ENCODE results near the gene PRR15. TPM values are rescaled to one million over a fixed set of nuclear protein-coding genes. Genes with fewer than 3 reads are reported as not detected.

PRR15 gene
- total and polyA plus RNA-seq, 2 of the 13 experiments (the other 11 are each of a cell fraction or from before 2014, with no cell fraction given): 2.3 to 7.8 TPM

DNA sequence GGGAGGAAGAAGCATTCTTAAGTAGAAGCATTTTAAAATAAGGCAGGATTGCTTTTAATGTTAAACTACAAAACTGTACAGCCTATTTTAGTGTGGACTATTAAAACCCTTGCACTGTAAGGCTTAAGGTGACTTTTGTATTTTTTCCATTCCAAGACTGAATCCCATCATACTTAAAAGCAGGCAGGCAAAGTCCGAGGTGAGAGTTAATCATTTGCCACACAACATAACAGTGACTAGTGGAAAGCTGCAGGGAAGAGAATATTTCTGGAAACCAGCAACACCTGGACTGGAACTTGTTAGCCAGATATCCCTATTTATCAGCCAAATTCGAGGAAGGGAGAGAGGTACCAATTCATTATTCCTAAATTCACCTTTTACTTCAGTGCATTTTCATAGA, 3.5 kb downstream of the PRR15 start:
- WGBS (ENCODE audit: low lambda C conversion rate): 0% methylated on average over 2 of the region's 2 CpGs
- DNase-seq (ENCODE audit: low spot score): peak; percentile 68
- in situ Hi-C loops (cut with HindIII; ENCODE audit: extremely low pct_ligation_motif_present, low pct_unique_long_range_greater_than_20kb) (loop anchor here (10.0 kb wide), 1 partner anchor 642 kb away; no protein-coding TSS in a partner anchor), intact Hi-C loops (cut with micrococcal nuclease; ENCODE audit: unreplicated experiment) (loop anchor here (10.0 kb wide), 1 partner anchor 362 kb away; no protein-coding TSS in a partner anchor)
- Histone ChIP-seq H3K4me3 (replicated peaks in 1 of 3; ENCODE audit: insufficient read depth in 1 of 3, low read depth in 2 of 3, low read length in 3 of 3) (peak overlapping the region in 1 of 3 experiments; percentile 35; a peak in 1 of 6 replicates), H3K27me3 (ENCODE audit: control insufficient read depth in 1 of 2, insufficient read depth in 2 of 2, low read length in 2 of 2) (no peaks in the 10 kb centered on the region; a peak in 1 of 5 replicates), H3K79me2 (ENCODE audit: insufficient read depth, low read length) (peaks cover 15% of the 10 kb centered on the region), H3K4me1 (ENCODE audit: insufficient read depth, low read length) (peaks cover 56% of the 10 kb centered on the region), H4K20me1 (ENCODE audit: insufficient read depth, low read length) (no peaks in the 10 kb centered on the region), H3K9ac (ENCODE audit: insufficient read depth, low read depth, low read length) (no peak overlapping the region), H2AFZ (ENCODE audit: low read length) (no peak overlapping the region), H3K36me3 (replicated peaks in 1 of 2; ENCODE audit: control insufficient read depth in 1 of 2, insufficient read depth in 2 of 2, low read length in 2 of 2) (no peaks in the 10 kb centered on the region), H3K9me3 (ENCODE audit: low read length) (no peaks in the 10 kb centered on the region), H3K27ac (ENCODE audit: extremely low read length, insufficient read depth, low read length) (peak overlapping the region; percentile 60), H3K4me2 (ENCODE audit: low read depth, low read length) (peak overlapping the region; percentile 55)
- ATAC-seq: peak; percentile 17
- ChIA-PET CTCF (ENCODE audit: low intra/inter-chr PET ratio, low total read pairs) (no interaction called here), POLR2A (no interaction called here)
- FAIRE-seq: peak; percentile 77
- BruUV-seq (replicated peaks): no TSS peak
- no peak for TF ChIP-seq CREM (IDR thresholded peaks at IDR 0.05)
- TF ChIP-seq CREM (CRISPR knock-in tag; IDR thresholded peaks at IDR 0.05): no peak
- peak; percentile 12; the same call in 1 of the 2 replicates for TF ChIP-seq ZNF292 (CRISPR knock-in tag; IDR thresholded peaks at IDR 0.05; ENCODE audit: borderline replicate concordance, low read depth)
- TF ChIP-seq, protein P1, sequence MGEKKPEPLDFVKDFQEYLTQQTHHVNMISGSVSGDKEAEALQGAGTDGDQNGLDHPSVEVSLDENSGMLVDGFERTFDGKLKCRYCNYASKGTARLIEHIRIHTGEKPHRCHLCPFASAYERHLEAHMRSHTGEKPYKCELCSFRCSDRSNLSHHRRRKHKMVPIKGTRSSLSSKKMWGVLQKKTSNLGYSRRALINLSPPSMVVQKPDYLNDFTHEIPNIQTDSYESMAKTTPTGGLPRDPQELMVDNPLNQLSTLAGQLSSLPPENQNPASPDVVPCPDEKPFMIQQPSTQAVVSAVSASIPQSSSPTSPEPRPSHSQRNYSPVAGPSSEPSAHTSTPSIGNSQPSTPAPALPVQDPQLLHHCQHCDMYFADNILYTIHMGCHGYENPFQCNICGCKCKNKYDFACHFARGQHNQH (CRISPR knock-in tag; IDR thresholded peaks at IDR 0.05): 0 out of 2 replicates have a peak, but pooled peaks have one; percentile 37
- no peak; the same call in 1 of the 2 replicates for TF ChIP-seq RCOR2 (CRISPR knock-in tag; IDR thresholded peaks at IDR 0.05)
- TF ChIP-seq ZNF839 (CRISPR knock-in tag; IDR thresholded peaks at IDR 0.05; ENCODE audit: borderline replicate concordance): no peak
- TF ChIP-seq GATAD2A (CRISPR knock-in tag; IDR thresholded peaks at IDR 0.05): peak; percentile 40
- no peak for TF ChIP-seq ZNF570 (CRISPR knock-in tag; IDR thresholded peaks at IDR 0.05; ENCODE audit: borderline replicate concordance)
- no peak for TF ChIP-seq ZNF17 (CRISPR knock-in tag; IDR thresholded peaks at IDR 0.05)
- TF ChIP-seq, protein P2, sequence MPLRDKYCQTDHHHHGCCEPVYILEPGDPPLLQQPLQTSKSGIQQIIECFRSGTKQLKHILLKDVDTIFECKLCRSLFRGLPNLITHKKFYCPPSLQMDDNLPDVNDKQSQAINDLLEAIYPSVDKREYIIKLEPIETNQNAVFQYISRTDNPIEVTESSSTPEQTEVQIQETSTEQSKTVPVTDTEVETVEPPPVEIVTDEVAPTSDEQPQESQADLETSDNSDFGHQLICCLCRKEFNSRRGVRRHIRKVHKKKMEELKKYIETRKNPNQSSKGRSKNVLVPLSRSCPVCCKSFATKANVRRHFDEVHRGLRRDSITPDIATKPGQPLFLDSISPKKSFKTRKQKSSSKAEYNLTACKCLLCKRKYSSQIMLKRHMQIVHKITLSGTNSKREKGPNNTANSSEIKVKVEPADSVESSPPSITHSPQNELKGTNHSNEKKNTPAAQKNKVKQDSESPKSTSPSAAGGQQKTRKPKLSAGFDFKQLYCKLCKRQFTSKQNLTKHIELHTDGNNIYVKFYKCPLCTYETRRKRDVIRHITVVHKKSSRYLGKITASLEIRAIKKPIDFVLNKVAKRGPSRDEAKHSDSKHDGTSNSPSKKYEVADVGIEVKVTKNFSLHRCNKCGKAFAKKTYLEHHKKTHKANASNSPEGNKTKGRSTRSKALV (CRISPR knock-in tag; IDR thresholded peaks at IDR 0.05): no peak
- no peak for TF ChIP-seq ERF (CRISPR knock-in tag; IDR thresholded peaks at IDR 0.05)
- TF ChIP-seq, protein P3, sequence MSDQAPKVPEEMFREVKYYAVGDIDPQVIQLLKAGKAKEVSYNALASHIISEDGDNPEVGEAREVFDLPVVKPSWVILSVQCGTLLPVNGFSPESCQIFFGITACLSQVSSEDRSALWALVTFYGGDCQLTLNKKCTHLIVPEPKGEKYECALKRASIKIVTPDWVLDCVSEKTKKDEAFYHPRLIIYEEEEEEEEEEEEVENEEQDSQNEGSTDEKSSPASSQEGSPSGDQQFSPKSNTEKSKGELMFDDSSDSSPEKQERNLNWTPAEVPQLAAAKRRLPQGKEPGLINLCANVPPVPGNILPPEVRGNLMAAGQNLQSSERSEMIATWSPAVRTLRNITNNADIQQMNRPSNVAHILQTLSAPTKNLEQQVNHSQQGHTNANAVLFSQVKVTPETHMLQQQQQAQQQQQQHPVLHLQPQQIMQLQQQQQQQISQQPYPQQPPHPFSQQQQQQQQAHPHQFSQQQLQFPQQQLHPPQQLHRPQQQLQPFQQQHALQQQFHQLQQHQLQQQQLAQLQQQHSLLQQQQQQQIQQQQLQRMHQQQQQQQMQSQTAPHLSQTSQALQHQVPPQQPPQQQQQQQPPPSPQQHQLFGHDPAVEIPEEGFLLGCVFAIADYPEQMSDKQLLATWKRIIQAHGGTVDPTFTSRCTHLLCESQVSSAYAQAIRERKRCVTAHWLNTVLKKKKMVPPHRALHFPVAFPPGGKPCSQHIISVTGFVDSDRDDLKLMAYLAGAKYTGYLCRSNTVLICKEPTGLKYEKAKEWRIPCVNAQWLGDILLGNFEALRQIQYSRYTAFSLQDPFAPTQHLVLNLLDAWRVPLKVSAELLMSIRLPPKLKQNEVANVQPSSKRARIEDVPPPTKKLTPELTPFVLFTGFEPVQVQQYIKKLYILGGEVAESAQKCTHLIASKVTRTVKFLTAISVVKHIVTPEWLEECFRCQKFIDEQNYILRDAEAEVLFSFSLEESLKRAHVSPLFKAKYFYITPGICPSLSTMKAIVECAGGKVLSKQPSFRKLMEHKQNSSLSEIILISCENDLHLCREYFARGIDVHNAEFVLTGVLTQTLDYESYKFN (CRISPR knock-in tag; conservative IDR thresholded peaks at IDR 0.05): peak; percentile 66
- TF ChIP-seq, protein P4, sequence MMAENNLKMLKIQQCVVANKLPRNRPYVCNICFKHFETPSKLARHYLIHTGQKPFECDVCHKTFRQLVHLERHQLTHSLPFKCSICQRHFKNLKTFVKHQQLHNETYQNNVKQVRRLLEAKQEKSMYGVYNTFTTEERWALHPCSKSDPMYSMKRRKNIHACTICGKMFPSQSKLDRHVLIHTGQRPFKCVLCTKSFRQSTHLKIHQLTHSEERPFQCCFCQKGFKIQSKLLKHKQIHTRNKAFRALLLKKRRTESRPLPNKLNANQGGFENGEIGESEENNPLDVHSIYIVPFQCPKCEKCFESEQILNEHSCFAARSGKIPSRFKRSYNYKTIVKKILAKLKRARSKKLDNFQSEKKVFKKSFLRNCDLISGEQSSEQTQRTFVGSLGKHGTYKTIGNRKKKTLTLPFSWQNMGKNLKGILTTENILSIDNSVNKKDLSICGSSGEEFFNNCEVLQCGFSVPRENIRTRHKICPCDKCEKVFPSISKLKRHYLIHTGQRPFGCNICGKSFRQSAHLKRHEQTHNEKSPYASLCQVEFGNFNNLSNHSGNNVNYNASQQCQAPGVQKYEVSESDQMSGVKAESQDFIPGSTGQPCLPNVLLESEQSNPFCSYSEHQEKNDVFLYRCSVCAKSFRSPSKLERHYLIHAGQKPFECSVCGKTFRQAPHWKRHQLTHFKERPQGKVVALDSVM (CRISPR knock-in tag; IDR thresholded peaks at IDR 0.05): no peak
- no peak for TF ChIP-seq IRX3 (CRISPR knock-in tag; IDR thresholded peaks at IDR 0.05; ENCODE audit: borderline replicate concordance, low read depth)
